Measurements from ENCODE around the gene STRIT1. TPM values are rescaled to one million over a fixed set of nuclear protein-coding genes. Genes with fewer than 3 reads are reported as not detected.

The STRIT1 gene
- total and polyA plus RNA-seq, 9 of the 15 experiments (the other 6 are each of a cell fraction or from before 2014, with no cell fraction given): not detected

DNA sequence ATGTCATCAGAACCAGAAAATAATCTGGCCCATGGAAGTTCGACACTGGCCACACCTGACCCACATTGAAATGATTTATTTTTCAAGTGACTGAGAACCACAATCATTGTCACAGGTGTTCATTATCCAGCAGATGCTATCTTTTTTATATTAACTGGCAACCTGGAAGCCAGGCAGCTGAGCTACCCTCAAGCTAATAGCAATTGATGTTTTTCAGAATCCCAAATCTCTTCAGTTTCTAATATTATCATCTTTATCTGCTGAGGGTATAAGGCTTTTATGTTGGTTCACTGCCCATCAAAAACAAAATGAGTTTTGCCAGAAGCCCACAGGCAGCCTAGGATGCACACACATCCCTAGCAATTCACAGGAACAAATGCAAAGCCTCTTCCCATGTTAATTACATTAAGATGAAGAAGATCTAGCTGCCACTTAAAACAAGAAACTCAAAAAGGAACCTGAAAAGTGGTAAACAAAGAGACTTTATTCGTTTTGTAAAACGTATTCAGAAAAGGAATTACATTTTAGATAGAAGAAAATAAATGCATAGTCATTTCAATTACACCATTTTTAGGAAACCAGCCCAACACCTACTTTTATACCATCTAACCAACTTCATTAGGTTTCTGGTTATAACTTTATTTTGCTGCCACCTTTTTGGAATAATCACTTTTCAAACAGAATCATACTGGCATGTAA, 40.9 kb upstream of the STRIT1 start:
- Histone ChIP-seq H3K27ac (ENCODE audit: extremely low read depth, low read depth, low read length) (peak overlapping the region; percentile 85), H3K9me1 (ENCODE audit: control insufficient read depth, insufficient read depth, low read length) (no peaks in the 10 kb centered on the region), H3K9ac (ENCODE audit: insufficient read depth in 1 of 2, low read depth in 2 of 2, low read length in 2 of 2) (peak overlapping the region in 1 of 2 experiments; percentile 65; a peak in 2 of 4 replicates), H3K36me3 (ENCODE audit: control insufficient read depth, insufficient read depth, low read length) (no peaks in the 10 kb centered on the region), H3K79me2 (ENCODE audit: control insufficient read depth, insufficient read depth, low read length) (no peaks in the 10 kb centered on the region), H3K27me3 (ENCODE audit: control insufficient read depth in 2 of 2, insufficient read depth in 2 of 2, low read length in 2 of 2) (no peaks in the 10 kb centered on the region), H3K9me3 (replicated peaks; ENCODE audit: control insufficient read depth, insufficient read depth, low read depth, low read length) (peaks cover 3% of the 10 kb centered on the region), H2AFZ (ENCODE audit: low read depth, low read length) (peak overlapping the region; percentile 90), H3K4me2 (ENCODE audit: insufficient read depth, low read length) (peak overlapping the region; percentile 56), H3K4me1 (replicated peaks in 1 of 2; ENCODE audit: control insufficient read depth in 2 of 2, insufficient read depth in 2 of 2, low read length in 2 of 2) (peaks cover 3 to 30% of the 10 kb centered on the region in 2 experiments; a peak in 4 of 5 replicates), H4K20me1 (replicated peaks; ENCODE audit: control insufficient read depth, insufficient read depth, low read length) (no peaks in the 10 kb centered on the region), H3K4me3 (no peak overlapping the region)
- ATAC-seq (no peak), FAIRE-seq (no peak), DNase-seq (ENCODE audit: extremely low read depth in 1 of 4, low spot score in 3 of 4) (no peak)
- intact Hi-C loops (cut with micrococcal nuclease): no loop called here
- 27% methylated on average over 3 of the region's 3 CpGs for WGBS (ENCODE audit: insufficient coverage, low coverage, missing lambda C conversion rate)
- in situ Hi-C loops (cut with MboI): no loop called here
- POLR2A ChIA-PET: interaction anchor here (0.6 to 1.7 kb wide), 2 partner anchors 9 to 446 kb away, joined by 3 read pairs; no protein-coding TSS in a partner anchor
- BruUV-seq (replicated peaks): no TSS peak
- CTCF ChIA-PET (ENCODE audit: low intra/inter-chr PET ratio): no interaction called here
- no peak for TF ChIP-seq ZNF57 (CRISPR knock-in tag; IDR thresholded peaks at IDR 0.05)
- TF ChIP-seq ZKSCAN8 (CRISPR knock-in tag; IDR thresholded peaks at IDR 0.05): 0 out of 2 replicates have a peak, but pooled peaks have one; percentile 19
- TF ChIP-seq, protein P1, sequence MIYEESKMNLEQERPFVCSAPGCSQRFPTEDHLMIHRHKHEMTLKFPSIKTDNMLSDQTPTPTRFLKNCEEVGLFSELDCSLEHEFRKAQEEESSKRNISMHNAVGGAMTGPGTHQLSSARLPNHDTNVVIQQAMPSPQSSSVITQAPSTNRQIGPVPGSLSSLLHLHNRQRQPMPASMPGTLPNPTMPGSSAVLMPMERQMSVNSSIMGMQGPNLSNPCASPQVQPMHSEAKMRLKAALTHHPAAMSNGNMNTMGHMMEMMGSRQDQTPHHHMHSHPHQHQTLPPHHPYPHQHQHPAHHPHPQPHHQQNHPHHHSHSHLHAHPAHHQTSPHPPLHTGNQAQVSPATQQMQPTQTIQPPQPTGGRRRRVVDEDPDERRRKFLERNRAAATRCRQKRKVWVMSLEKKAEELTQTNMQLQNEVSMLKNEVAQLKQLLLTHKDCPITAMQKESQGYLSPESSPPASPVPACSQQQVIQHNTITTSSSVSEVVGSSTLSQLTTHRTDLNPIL (CRISPR knock-in tag; IDR thresholded peaks at IDR 0.05): no peak
- no peak; the same call in 1 of the 2 replicates for TF ChIP-seq NFE2L1 (tag; IDR thresholded peaks at IDR 0.05; ENCODE audit: borderline replicate concordance, low read depth)
- 0 out of 2 replicates have a peak, but pooled peaks have one; percentile 6 for TF ChIP-seq POLR2G (IDR thresholded peaks at IDR 0.05; ENCODE audit: low read depth, low read length)
- peak; percentile 75 for TF ChIP-seq ZNF316 (IDR thresholded peaks at IDR 0.05)
- TF ChIP-seq ZNF785 (CRISPR knock-in tag; IDR thresholded peaks at IDR 0.05): no peak
- TF ChIP-seq HLTF (IDR thresholded peaks at IDR 0.05): no peak
- TF ChIP-seq MAFG (tag; conservative IDR thresholded peaks at IDR 0.05): peak; percentile 63
- 0 out of 4 replicates have a peak, but pooled peaks of 1 of the 2 experiments have one; percentile 28 for TF ChIP-seq TEAD1 (CRISPR knock-in tag; IDR thresholded peaks at IDR 0.05)
- no peak for TF ChIP-seq SMAD4 (CRISPR knock-in tag; conservative IDR thresholded peaks at IDR 0.05)
- TF ChIP-seq RBM22 (IDR thresholded peaks at IDR 0.05; ENCODE audit: low read depth, low read length, poor library complexity, severe bottlenecking): no peak
- no peak for TF ChIP-seq NR2C1 (IDR thresholded peaks at IDR 0.05)
- TF ChIP-seq NR2C1 (tag; IDR thresholded peaks at IDR 0.05): no peak; the same call in 1 of the 2 replicates
- TF ChIP-seq, protein P2, sequence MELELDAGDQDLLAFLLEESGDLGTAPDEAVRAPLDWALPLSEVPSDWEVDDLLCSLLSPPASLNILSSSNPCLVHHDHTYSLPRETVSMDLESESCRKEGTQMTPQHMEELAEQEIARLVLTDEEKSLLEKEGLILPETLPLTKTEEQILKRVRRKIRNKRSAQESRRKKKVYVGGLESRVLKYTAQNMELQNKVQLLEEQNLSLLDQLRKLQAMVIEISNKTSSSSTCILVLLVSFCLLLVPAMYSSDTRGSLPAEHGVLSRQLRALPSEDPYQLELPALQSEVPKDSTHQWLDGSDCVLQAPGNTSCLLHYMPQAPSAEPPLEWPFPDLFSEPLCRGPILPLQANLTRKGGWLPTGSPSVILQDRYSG (tag; conservative IDR thresholded peaks at IDR 0.05; ENCODE audit: low read depth): 0 out of 2 replicates have a peak, but pooled peaks have one; percentile 42
- TF ChIP-seq MAZ (CRISPR knock-in tag; conservative IDR thresholded peaks at IDR 0.05 in 1 of 2, IDR thresholded peaks at IDR 0.05 in 1 of 2): 0 out of 4 replicates have a peak, but pooled peaks of 1 of the 2 experiments have one; percentile 42
- peak; percentile 55 for TF ChIP-seq C11orf30 (IDR thresholded peaks at IDR 0.05; ENCODE audit: low read depth)
- TF ChIP-seq ERF (CRISPR knock-in tag; IDR thresholded peaks at IDR 0.05): no peak
